T1000 (cell line): ENCODE results near the gene CAMK1D.

Experiments used
- DNase-seq: peaks from one replicate; lab custom pipeline; 2025; ENCODE audit warnings: mixed read lengths; lab: John Stamatoyannopoulos, UW

CAMK1D gene

GRCh38 chr10:12823328-12823727 is 474.0 kb downstream of the CAMK1D start:
- no peak for DNase-seq

GRCh38 chr10:12825260-12825849 is 476.0 kb downstream of the CAMK1D start:
- no peak for DNase-seq

DNA sequence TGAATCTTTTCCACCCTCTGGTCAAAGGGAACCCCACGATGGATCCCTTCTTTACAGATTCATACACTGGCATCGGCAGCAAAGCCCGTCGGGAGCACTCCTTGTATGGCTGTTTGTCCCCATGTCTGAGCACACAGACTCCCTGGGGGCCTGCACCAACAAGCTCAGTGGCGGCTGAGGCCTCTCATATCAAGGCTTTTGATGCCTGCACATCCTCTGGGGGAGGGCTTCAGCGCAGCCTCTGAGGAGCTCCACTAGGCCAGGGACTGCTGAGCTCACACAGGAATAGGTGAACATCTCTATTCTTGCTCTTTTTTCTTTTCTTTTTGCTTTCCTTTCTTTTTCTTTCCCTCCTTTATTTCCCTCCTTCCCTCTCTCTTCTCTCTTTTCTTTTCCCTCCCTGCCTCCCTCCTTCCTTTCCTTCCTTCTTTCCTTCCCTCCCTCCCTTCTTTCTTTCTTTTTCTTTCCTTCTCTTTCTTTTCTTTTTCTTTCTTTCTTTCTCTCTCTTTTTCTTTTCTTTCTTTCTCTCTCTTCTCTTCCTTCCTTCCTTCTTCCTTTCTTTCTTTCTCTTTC is 477.5 kb downstream of the CAMK1D start:
- no peak for DNase-seq

- DNase-seq = no peak
Observed at GRCh38 chr10:12828736-12829135, 479.4 kb downstream of the CAMK1D start.

- DNase-seq = no peak
Observed at GRCh38 chr10:12829831-12830390, 480.6 kb downstream of the CAMK1D start.

DNA sequence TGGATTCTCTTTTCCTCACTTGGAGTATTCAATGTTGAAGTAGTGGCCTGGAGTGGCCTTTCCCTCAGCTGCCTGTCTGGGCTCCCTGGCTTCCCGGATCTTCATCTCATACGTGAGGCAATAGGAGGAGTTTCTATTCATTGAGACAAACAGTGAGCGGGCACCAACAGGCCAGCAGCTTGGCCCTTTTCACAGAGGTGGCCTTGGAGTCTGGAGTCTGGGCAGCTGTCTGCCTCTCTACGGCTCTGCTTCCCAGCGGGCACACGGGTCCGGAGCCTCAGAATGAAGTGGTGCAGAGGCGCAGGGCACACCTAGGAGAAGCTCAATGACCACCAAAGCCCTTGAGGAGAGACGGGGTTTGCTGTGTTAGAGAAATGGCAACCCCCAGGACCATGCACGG is 482.7 kb downstream of the CAMK1D start:
- no peak for DNase-seq

DNA sequence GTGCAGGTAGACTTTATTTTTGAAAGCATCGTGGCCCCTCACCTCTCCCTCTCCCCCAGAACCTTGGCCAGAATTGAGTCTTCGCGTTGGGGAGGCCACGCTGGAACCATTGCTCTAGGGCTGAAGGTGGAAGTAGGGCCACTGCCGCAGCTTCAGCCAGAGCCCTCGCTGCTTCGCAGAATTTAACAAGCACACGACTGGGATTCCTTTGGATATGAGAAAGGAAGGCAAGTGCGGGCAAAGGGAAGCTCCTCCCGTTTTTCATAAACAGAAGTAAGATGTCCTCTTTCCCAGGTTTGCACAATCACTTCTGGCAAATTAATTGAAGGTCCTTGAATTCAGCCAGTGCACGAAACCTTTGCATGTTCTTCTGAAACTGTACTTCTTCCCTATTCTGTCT is 484.1 kb downstream of the CAMK1D start:
- no peak for DNase-seq

DNA sequence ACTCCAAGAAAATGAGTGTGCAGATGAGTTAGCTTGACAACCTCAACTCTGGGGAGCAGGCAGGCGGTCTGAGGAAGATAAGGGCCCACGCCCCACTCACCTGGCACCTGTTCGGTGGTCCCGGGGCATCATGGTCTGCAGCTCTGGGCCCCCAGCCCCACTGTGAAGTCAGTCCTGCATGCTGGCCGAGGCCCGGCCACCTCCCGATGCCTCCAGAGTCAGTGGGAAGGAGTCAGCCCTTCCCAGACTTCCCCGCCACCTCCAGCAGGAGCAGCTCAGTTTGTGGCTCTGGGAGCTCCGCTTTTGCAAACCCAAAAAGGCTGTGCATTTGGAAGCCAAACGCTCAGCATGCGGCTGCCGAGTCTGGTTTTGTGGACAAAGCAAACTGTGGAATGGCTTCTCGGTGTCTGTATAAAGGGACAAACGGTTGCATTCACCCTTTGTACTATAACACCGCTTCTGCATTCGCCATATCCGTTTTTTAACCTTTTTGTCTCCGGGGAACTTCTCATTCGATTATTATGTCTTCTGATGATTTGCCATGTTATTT is 484.8 kb downstream of the CAMK1D start:
- no peak for DNase-seq

DNA sequence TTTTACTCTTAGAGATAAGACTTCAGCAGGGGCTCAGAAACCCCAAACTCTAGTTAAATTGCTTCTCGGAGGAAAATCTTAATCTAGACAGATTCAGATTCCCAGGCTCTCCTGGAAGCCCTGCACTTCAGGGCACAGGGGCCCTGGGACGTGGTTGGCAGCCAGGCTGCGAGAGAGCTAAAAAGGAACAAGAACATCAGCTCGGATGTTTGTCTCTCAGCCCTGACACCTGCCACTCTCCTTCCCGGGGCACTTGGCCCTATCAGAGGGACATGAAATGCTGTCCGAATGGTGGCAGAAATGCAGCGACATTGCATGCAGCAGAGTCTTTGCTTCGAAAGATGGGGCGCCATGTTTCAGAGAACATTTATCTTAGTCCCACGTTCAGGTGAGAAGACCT is 485.4 kb downstream of the CAMK1D start:
- DNase-seq = no peak

DNA sequence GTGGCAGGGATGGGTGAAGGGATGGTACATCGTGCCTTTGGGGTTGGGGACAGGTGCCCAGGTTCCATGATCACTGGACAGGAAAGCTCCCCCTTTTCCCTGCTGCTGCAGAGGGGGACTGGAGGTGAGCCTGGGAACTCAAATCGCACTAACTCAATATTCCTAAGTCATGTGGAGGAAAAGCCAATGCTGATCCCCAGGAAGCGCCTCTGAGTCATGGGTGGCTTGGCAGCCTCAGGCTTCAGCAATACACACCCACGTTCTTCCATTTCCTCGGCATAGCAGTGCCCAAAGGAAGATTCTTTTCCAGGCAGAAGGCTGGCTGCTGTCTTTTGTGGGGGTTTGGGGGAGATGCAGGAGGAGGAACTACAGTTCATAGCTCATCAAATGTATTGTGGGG is 486.4 kb downstream of the CAMK1D start:
- DNase-seq = no peak

DNA sequence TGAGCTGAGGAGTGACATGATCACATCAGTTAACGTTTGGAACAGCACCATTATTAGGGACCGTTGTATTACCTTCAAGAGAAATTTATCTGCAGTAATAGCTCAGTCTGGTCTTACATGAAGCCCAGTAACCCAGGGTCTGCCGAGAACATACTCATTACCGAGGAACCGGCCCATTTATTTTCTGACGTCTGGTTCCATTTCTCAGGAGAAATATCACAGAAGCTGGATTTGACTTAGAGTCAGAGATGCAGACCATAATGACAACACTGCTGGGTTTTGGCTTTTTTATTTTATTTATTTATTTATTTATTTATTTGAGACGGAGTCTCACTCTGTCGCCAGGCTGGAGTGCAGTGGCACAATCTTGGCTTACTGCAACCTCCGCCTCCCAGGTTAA is 489.0 kb downstream of the CAMK1D start:
- no peak for DNase-seq

DNA sequence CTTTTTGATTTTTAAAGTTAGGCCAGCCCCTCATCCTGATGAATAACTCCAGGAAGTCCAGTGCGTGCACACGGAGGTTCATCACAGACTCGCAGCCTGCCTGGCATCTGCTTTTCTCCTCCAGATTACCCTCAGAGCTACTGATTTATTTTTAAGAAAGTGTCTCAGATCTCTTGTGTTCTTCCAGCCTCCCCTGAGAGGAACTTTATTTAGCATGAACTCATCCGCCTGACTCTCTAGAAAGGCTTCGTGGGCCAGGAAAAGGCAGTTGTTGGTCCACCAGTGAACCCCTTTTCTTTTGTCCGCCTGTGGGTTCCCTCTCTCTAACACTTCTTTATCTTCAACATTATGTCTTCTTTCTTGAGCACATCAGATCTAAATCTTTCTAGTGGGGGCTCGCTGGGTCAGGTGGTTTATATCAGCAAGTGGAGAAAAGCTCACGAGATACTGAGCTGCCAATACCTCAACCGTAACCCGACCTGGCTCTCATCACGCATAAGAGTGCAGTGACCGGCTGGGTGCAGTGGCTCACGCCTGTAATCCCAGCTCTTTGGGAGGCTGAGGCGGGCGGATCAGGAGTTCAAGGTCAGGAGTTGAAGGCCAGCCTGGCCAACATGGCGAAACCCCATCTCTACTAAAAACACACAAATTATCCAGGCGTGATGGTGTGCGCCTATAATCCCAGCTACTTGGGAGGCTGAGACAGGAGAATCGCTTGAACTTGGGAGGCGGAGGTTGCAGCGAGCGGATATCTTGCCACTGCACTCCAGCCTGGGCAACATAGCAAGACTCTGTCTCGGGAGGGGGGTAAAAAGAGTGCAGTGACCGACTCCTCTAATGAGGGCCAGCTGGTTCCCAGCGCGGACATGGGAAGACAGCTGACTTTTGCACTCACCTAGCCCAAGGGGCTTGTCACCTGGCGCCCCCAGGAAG is 489.9 kb downstream of the CAMK1D start:
- DNase-seq = no peak

DNA sequence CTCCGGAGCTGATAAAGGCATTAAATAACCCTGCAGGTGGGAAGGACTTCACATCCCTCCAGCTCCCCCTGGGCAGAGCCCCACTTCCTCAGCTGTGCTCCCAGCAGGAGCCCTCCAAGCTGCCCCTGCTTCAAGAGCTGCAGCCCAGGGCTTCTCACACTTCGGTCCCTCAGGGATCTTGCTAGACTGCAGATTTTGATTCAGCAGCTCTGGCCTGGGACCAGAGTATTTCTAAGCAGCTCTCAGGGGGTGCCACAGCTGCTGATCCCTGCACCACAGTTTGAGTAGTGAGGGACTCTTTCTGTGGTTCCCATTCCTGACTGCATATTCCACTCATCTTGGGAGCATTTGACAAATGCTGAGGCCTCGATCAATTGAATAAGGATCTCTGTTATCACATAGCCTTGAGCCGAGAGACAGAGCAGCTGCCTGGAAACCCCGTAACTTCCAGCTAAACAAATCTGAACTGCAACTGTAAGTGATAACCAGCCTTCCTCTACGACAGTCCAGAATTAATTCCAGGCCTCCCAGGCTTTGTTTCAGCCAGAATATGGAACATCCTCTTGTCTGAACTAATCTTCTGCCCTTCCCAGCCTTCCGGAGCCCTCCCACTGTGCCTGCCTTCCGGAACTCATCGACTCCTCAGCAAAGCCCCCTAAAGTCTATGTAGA is 490.7 kb downstream of the CAMK1D start:
- no peak for DNase-seq

DNA sequence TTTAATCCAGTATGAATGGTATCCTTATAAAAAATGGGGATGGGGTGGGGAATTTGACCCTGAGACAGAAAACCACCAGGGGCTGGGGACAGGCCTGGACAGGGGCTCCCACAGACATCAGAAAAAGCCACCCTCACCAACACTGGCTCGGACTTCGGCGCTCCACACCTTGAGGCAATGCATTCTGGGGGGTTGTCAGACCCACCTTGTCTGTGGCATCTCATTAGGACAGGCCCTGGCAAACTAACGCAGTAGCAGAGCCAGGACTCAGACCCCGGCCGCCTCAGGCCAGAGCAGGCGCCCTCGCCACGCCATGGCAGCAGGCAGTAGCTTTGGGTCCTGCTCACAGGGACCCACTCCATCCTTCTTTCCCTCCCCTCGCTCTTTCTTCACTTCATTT is 492.1 kb downstream of the CAMK1D start:
- DNase-seq = no peak

DNA sequence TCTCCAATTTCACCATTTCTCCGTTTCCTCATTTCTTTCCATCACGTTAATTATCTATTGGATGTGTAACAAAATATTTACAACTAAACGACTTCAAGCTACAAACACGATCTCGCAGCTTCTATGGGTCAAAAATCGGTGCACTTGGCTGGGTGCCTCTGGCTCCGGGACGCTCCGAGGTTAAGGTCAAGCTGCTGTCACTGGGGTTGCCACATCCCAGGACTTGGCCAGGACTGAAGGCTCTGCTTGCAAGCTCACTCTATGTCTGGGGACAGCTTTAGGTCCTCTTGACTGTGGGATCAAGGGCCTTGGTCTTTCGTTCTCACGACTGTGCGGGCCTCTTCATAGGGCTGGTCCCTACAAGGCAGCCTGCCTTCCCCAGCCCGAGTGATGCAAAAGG is 492.5 kb downstream of the CAMK1D start:
- no peak for DNase-seq

DNA sequence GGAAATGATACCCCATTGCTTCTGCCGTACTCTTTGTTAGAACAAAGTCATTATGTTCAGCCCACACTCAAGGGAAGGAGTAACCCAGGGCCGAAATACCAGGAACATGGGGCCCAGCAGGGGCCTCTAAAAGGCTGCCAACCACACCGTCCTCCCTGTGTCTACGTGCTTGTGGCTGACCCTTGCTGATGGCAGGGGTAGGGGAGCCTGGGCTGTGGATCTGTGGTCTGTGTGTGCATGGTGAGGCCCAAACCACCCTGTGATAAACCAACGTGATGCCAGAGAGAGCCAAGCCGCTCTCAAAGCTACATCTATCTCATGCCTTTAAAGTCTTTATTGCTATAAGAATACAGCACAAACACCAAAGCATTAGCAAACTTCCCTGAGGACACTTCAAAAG is 493.0 kb downstream of the CAMK1D start:
- no peak for DNase-seq

GRCh38 chr10:12843296-12843945 is 494.1 kb downstream of the CAMK1D start:
- no peak for DNase-seq

DNA sequence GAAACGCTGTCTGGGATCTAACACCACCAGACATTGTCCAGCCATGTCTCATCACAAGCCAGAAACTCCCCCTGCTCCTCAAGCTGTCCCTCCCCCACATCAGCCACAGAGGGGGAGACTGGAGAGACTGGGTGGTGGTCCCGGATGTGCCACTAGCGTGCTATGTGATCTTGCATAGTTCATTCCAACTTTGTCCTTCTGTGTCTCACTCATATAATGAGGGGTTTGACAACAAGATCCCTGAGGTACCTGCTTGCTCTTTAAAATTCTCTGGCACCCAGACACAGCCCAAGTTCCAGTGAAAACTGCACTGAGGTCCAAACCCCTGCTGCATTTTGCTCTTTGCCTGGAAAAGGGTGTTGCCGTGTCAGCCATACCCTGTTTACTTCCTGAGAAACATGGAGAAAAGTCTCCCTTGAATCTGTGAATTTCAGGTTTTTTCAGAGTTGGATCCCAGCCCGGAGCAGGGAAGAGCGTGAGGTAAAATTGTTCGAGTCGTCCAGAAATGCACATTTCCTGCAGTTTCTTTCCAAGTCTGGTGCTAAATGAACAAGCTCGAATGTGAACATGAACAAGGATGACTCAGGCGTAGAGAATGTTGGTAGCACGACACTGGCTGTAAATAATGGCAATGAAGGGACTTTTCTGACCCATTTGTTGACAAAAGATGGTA is 495.6 kb downstream of the CAMK1D start:
- DNase-seq = no peak

DNA sequence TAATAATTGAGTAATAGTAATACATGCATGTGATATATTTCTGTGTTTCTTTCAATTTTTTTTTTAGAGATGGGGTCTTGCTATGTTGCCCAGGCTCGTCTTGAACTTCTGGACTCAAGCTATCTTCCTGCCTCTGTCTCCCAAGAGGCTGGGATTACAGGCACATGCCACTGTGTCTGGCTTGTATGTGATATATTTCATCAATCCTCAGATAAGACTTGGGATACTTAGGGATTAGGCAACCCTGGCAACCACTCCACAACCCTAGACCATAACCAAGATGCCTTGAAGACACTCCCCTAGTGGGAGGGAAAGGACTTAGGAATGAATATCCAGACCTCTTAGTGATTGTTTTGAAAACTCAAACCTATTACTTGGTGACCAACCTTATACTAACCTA is 497.4 kb downstream of the CAMK1D start:
- DNase-seq = no peak

GRCh38 chr10:12847361-12847975 is 498.1 kb downstream of the CAMK1D start:
- no peak for DNase-seq
